Islet precursor cell (in vitro differentiated cells): ENCODE results near the gene LRRC14B.

Source experiments
- DNase-seq: peaks from one replicate; pipeline ENCODE4 v3.0.0-alpha.2; 2018

Gene LRRC14B

DNA sequence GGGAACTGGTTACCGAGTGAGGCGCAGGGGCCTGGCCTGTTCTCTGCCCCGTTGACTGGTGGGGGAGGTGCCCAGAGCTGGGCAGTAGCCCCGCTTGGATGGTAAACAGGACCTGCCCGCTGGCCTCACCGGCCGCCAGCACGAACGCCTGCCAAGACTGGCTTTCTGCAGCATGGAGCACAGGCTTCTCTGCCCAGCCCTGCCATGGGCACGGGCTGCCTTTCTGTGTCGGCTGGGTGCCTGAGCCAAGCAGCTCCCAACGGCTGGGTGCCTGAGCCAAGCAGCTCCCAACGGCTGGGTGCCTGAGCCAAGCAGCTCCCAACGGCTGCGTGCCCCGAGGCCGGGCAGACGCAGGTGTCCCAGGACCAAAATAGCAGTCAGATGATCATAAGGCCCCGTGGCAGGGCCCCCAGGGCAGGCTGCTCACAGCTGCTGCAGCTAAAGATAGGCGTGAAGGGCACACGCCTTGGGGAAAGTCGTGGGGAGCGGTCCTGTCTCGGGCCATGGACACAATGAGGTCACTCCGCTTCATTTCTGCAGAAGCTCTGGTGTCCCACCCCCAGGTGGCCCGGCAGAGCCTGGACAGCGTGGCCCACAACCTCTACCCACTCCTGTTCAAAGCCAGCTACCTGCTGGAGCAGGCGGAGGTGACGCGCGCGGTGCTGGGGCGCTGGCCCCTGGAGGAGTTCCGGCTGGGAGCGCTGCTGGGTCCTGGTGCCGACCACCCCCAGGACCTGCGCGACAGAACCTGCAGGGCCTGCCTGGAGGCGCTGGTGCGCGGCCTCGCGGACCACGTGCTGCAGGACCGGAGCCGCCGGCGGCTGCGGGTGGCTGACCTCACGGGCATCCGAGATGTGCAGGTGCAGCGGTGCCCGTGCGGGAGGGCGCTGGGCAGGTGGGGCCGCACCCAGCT is at the start of gene LRRC14B:
LRRC14B (plus strand) TSS at position 460 of the 913 bp plus-strand sequence; CDS start at position 504, 44 bp downstream.
- no peak for DNase-seq

DNA sequence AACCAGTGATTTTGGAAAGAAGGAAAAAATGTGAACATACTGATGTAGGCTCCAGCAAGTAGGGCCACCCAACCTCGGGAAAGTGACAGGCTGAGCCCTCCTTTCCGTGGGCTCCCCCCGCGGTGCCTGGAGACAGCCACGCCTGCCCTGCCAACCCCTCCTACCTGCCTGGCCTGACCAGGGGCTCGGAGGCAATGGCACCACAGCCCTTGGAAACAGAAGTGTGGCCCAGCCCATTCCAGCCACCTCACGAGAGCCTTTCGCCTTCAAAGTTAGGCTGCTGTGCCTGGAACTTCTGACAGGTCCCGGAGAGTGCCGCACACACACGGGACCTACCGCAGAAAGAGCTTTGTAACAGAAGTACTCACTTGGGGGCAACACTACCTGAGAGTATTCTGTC is 49.5 kb upstream of the LRRC14B start:
- no peak for DNase-seq

DNA sequence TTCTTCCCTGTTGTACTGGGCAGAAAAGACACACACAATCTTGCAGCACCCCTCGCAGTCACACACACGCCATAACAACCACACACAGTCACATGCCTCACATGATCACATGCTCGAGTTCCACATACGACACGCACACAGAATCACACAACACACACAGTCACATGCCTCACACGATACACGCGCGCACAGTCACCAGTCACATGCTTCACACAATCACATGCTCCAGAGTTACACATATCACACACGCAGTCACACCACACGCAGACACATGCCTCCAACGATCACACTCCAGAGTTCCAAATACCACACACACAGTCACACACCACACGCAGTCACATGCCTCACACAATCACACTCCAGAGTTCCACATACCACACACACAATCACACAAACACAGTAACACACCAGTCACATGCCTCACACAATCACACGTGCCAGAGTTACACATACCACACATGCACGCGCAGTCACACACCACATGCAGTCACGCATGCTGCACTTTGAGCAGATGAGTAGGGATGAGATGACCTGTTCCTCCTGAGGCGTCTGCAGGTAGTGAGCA is 49.0 kb upstream of the LRRC14B start:
- no peak for DNase-seq

DNA sequence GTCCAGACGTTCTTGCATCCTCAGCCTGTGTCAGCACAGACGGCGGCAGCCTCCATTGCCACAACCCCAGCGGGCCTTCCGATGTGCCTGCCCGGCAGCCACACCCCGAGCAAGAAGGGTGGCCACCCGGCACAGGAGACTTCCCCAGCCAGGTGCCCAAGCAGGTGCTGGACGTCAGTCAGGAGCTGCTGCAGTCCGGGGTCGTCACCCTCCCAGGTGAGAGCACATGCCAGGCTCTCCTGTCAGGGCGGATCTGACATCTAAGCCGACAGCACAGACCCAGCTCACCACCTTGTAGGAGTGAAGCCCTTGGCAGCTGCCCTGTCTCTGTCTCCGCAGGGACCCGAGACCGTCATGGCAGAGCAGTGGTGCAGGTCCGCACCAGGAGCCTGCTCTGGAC is 48.3 kb upstream of the LRRC14B start:
- no peak for DNase-seq

DNA sequence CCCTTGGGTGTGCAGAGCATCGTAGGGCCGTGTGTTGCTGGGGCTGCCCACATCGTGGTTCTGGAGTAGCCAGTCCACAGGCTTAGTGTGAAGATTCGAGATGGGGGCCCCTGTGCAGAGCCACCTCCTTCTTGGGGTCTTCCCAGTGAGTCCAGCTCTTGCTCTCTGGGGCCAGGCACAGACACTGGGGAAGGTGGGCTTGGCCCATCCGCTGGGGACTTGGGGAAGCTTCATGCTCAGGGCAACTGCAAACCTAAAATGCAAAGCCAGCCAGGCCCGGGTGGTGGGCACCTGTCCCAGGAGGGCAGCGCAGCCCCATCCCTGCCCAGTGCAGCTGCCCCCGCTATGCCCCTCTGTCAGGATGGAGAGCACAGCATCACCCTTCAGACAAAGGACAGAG is 46.4 kb upstream of the LRRC14B start:
- no peak for DNase-seq

DNA sequence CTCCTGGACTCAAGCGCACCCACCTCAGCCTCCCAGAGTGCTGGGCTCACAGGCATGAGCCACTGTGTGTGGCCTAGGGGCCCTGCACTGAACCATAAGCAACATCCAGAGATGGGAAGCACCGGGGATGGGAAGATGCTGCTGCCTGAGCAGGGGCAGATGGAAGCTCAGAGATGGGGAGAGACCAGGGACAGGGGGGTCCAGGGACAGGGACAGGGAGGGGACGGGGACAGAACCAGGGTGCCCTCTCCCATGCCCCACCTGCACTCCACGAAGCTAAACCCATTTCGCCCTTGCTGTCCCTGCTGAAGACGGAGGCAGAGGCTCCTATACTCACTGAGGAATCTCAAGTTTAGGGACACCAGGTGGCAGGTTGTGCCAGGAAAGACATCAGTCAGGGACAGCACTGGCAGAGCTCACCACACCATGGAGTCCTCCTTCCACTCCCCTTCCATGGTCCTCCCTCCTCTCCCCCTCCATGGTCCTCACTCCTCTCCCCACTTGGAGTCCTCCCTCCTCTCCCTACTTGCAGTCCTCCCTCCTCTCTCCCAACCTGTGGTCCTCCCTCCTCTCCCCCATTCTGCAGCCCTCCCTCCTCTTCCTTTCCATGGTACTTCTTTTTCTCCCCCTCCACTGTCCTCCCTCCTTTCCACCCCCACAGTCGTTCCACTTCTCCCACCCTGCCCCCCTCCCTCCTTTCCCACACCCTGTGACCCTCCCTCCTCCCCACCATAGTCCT is 45.5 kb upstream of the LRRC14B start:
- no peak for DNase-seq

DNA sequence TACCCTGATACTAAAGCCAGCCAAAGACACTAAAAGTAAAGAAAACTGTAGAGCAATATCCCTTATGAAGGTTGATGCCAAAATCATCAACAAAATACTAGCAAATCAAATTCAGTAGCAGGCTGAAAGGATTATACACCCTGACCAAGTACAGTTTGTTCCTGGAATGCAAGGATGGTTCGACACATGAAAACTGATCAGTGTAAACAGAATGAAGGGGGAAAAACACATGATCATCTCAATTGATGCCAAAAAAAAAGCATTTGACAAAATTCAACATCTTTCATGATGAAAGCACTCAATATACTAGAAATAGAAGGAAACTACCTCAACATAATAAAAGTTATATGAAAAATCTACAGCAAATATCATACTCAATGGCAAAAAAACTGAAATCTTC is 43.5 kb upstream of the LRRC14B start:
- no peak for DNase-seq

DNA sequence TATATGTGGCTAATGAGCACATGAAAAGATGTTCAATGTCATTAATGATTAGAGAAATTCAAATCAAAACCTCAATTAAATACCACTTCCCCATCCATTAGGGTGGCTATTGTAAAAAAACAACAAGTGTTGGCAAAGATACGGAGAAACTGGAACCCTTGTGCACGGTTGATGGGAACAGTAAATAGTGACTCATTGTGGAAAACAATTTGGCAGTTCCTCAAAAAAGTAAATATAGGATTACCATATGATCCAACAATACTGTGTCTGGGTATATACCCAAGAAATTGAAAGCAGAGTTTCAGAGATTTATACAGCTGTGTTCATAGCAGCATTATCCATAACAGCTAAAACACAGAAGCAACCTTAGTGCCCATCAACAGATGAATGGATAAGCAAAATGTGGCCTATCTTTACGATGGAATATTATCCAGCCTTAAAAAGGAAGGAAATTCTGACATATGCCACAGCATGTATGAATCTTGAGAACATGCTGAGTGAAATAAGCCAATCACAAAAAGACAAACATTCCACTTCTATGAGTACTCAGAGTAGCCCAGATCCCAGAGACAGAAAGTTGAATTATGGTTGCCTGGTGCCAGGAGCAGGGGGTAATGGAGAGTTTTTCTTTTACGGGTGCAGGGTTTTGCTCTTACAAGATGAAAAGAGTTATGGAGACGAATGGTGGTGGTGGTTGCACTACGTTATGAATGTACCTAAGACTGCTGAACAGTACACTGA is 41.4 kb upstream of the LRRC14B start:
- no peak for DNase-seq

DNA sequence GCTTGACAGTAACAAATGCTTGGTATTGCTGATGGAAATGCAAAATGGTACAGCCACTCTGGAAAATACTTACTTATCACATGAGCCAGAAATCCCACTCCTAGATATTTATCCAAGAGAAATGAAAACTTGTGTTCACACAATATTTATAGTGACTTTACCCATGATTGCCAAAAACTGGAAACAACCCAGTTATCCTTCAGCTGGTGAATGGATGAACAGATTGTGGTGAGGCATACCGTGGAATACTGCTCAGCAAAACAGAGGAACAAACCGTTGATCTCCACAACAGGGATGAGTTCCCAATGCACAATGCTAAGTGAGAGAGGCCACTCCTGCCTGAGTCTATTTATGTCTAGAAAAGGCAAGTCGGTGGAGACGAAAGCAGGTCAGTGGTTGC is 40.5 kb upstream of the LRRC14B start:
- no peak for DNase-seq

DNA sequence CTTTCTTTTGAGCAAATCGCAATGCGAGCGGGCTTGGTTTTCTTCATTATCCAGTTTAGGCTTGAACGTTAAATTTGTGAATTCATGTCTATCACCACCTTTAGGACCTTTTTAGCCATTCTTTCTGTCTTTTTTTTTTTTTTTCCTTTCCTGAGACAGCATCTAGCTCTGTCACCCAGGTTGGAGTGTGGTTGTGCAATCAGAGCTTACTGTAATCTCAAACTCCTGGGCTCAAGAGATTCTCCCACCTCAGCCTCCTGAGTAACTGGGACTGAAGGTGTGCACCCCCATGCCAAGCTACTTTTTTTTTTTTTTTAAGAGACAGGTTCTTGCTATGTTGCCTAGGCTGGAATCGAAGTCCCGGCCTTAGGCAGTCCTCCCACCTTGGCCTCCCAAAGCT is 39.2 kb upstream of the LRRC14B start:
- DNase-seq, result no peak

DNA sequence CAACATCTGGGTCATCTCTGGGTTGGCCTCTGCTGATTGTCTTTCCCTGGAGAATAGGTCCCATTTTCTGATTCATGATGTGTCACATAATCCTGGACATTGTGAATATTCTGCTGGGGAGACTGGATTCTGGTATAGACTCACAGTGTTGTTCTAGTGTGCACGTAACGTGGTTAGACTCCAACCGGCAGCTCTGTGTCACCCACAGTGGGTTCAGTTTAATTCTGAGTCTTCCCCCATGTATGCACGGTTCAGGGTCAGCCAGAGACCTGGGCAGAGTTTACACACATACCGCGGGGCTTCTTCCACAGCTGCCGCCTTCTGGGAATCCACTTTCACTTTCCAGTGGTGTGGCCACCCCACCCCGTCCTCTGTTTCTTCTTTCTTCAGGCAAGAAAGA is 38.0 kb upstream of the LRRC14B start:
- DNase-seq, result no peak

DNA sequence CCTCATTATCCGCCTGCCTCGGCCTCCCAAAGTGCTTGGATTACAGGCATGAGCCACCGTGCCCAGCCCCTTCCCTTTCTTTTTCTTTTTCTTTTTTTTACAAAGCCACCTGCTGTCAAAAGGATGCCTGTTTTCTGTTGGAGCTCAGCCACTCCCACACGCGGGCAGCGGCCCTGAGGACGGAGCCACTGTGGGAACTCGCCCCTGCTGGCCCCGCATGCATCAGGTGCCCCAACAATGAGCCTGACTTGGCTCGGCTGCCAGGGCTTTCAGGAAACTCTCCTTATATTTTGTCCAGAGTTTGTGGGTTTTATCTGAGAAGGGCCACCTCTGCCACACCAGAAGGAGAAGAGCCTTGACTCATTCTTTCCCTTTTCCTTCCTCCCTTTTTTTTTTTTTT is 37.1 kb upstream of the LRRC14B start:
- no peak for DNase-seq

DNA sequence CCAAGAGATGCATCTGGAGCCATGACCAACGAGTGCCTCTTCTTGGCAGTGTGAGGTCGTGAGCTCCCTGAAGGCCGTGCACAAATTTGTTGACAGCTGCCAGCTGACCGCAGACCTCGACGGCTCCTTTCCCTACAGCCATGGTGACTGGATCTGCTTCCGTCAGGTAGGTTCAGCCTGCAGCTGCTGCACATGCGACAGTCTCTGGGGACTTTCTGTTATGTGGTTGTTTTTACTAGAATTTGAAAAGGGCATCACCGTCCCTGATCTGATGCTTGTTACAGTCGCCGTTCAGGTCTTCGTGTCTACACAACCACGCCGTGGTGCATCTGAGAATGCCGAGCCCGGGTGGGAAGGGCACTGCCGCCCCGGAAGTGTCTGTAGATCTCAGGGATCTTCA is 36.5 kb upstream of the LRRC14B start:
- no peak for DNase-seq

DNA sequence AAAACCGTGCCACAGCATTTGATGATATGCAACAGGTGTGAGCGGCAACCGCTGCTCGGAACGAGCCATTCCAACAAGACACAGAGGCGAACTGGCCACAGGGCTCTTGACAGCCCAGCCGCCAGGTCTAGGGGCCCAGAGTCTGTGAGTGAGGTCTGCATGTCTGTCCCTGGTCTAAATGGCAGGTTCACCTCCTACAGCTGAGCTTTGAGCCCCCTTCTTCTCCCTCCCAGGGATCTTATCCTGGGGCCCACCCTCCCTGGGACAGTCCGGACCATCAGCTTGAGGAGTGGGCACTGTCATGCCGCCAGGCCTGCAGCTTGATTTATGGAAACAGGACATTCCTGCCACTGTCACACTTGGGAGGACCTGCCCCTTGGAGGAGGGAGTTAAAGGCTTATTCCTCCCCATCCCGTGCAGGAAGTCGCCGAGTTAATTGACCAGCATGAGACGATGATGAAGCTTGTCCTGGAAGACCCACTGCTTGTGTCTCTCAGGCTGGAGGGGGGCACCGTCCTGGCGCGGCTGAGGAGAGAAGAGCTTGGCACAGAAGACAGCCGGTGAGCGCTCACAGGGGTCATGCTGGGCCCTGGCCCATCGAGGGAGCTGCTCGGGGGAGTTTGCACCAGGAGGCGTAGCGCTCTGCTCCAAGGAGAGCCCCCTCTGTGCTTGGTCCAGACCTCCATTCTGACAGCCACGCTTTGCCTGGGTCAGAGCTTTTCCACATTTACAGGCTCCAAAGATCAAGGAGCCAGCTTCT is 35.5 kb upstream of the LRRC14B start:
- DNase-seq, result no peak

DNA sequence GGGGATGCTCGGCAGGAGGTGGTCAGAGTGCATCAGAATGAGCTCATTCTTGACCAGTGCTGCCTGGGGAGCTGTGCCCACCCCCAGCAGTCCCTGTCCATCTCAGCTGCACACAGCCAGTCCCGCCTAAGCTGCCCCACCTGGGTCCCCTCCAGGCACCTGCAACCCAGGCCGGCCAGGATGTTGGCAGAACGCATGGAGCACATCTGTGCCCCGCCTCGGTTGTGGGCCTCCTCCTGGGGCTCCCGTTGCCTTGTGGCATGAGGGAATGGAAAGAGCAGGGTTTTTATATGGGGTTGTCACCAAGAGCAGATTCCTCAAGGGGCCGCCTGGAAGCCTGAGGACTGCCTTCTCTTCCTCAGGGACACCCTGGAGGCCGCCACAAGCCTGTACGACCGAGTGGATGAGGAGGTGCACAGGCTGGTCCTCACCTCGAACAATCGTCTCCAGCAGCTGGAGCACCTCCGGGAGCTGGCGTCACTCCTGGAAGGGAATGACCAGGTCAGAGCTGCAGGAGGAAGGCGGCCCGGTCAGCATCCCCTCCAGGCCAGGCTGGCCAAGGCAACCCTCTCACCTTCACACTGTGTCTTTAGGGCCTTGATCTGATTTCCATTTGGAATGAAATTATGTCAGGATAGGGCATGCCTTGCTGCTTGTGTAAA is 34.8 kb upstream of the LRRC14B start:
- DNase-seq, result peak; percentile 40

DNA sequence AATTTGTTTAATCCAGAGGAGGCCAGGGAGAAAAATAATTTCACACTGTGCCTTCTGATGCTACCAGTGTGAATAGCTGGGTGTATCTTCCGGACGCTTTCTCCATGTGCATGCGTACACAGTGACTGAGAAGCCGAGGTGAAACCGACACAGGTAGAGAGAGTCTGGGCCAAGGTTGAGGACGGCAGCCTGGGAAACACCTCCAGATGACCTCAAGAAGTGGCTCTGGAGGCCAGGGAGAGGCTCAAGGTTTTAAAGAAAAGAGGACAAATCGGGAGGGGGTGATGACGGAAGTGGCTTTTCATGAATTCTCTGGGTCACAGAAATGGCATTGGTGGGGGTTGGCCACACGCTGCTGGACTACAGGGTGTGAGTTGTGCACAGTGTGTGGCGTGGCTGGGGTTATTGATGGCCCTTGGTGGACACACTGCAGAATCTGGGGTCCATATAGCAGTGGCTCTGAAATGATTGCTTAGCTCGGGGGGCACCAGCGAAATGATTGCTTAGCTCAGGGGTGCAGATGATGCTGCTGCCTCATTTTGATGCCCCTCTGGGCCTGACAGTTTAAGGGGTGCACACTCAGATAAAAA is 34.1 kb upstream of the LRRC14B start:
- peak; percentile 32 for DNase-seq

DNA sequence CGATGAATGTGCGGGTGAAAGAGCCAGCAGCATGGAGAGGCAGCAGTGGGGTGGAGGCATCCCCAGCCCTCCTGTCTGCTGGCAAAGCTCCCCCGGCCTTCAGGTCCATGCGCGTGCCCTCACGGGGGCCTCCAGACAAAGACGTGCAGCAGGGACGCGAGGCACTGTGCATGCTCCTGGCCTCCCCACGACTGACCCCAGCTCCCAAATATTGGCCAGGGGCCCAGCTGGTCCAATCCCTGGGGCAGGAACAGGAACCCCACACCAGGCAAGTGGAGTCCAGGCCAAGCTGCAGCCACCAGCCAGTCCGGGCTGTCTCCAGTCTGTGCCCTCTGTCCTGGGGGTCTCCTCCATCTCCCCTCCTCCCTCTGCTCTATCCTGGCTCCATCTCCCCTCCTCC is 33.5 kb upstream of the LRRC14B start:
- DNase-seq, result peak; percentile 43

DNA sequence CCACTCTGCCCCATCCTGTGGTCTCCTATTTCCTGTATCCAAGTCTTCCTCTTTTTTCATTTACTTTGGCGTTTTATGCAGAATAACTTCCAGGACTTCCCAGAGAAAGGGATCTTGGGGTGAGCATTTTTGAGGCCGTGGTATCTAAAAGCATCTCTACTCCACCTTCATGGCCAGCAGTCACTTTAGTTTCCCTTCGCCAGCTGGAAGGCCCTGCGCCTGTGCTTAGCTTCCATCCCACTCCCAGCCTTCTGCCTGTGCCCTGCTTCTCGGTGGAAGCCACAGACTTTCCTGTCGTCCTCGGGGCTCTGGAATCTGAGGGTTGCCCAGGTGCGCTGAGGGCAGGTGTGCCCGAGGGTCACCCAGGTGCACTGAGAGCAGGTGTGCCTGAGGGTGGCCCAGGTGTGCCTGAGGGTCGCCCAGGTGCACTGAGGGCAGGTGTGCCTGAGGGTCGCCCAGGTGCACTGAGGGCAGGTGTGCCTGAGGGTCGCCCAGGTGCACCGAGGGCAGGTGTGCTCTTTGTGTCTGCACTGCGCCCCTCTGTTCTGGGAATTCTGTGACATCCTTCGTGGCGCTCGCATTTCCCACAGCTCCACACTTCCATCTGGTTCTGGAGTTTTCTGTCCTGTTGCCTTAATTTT is 32.4 kb upstream of the LRRC14B start:
- no peak for DNase-seq

DNA sequence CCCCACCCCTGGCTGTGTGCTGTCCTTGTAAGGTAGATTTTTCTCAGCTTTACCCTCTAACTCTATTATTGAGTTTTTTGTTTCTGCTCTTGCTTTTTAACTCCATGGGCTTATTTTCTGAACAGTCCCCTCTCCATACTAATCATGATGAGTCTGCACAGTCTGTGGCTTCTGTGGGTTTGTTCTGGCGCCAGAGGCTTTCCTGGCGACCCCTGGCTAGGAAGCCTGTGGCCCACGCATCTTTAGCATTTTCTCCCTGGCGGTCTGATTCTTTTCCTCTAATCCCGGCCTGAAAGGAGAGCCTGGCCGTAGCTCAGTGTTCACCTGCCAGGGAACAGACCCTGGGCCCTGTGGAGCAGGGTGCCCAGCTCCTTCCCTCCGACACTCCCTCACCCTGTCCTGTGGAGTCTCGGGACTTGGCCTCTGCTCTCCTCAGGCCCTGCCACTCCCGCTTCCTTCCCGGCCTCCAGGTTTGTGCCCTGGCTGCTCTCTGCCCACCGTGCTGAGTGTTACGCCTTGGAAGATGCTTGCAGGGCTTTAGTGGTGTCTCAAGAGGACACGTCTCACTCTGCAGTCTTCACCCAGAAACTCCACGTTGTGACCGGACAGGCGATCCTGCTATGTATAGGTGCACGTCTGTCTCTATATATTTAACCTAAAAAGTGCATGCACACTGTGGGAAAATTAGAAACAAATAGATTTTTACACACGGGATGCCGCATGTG is 31.7 kb upstream of the LRRC14B start:
- DNase-seq, result no peak

DNA sequence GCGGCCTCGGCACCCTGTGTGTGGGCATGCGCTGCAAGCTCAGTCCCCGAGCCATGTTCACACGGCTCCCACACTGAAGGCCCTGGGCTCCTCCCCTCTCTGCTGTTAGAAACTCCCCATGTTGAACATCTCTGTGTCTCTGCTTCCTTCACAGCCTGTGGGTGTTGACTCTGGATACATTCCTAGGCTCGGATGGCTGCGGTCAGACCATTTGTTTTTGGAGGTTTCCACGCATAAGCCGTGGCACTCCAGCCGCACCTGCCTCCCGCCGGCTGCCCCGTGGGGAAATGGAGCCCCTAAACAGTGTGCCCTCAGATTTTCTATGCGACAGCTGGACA is 31.2 kb upstream of the LRRC14B start:
- no peak for DNase-seq
